K562 (cell line): ENCODE results near the gene THOC5. TPM values are rescaled to one million over a fixed set of nuclear protein-coding genes. Genes with fewer than 3 reads are reported as not detected.

Experiments used
- ARID2 ChIP-seq: fragments of 450-650 bp; IDR thresholded peaks from 2 replicates; pipeline ENCODE4 v1.6.1; 2017; ENCODE audit warnings: antibody characterized with exemption, mild to moderate bottlenecking
- BCL6 ChIP-seq: fragments of 250-450 bp; sonication (Bioruptor Pico); IDR thresholded peaks from 2 replicates; pipeline ENCODE4 v1.4.0; 2020
- CTBP1 ChIP-seq: fragments of 450-650 bp; IDR thresholded peaks from 2 replicates; pipeline ENCODE4 v1.6.1; 2016; ENCODE audit warnings: borderline replicate concordance
- CXXC5 ChIP-seq: fragments of 250-450 bp; sonication (Bioruptor Pico); IDR thresholded peaks from 2 replicates; pipeline ENCODE4 v1.8.0; 2022; ENCODE audit warnings: inconsistent platforms, mild to moderate bottlenecking, moderate library complexity
- DDX20 ChIP-seq: fragments of 450-650 bp; IDR thresholded peaks from 2 replicates; pipeline ENCODE4 v1.6.1; 2016; ENCODE audit warnings: missing genetic modification characterization, low read depth, mild to moderate bottlenecking, missing compliant biosample characterization, moderate library complexity
- FOXM1 ChIP-seq, 2 experiments: fragments of 450-650 bp in 1 of 2; sonication (generic) in 1 of 2; formaldehyde crosslinking in 1 of 2; IDR thresholded peaks; 2 replicates each; pipeline versions ENCODE4 v1.6.1 to v1.9.0; 2017 to 2022; ENCODE audit warnings: low read depth in 2 of 2, mild to moderate bottlenecking in 2 of 2, missing genetic modification reagents in 1 of 2, moderate library complexity in 1 of 2
- HMG20B ChIP-seq: fragments of 250-450 bp; sonication (Bioruptor Pico); IDR thresholded peaks from 2 replicates; pipeline ENCODE4 v1.5.0; 2021; ENCODE audit warnings: mild to moderate bottlenecking
- HNRNPUL1 ChIP-seq: fragments of 200-400 bp; formaldehyde crosslinking; IDR thresholded peaks from 2 replicates; pipeline ENCODE4 v1.6.1; 2017; ENCODE audit warnings: low read length
- LCOR ChIP-seq: sonication (generic); formaldehyde crosslinking; IDR thresholded peaks from 2 replicates; pipeline ENCODE4 v1.8.0; 2022; ENCODE audit warnings: mild to moderate bottlenecking, missing genetic modification reagents
- MAZ ChIP-seq, 2 experiments: fragments of 450-650 bp in 1 of 2; sonication (generic) in 1 of 2; formaldehyde crosslinking; IDR thresholded peaks in 1 of 2; conservative IDR thresholded peaks in 1 of 2; 2 replicates each; pipeline versions ENCODE4 v1.4.0 to v1.5.0; 2020; ENCODE audit warnings: mild to moderate bottlenecking in 1 of 2, missing genetic modification reagents in 1 of 2
- PKNOX1 ChIP-seq: fragments of 450-650 bp; IDR thresholded peaks from 2 replicates; pipeline ENCODE4 v1.6.1; 2016
- RAD21 ChIP-seq, 2 experiments: fragments of 250-450 bp in 1 of 2; fragments of 450-650 bp in 1 of 2; sonication (Bioruptor Pico) in 1 of 2; formaldehyde crosslinking in 1 of 2; IDR thresholded peaks in 1 of 2; conservative IDR thresholded peaks in 1 of 2; 2 replicates each; pipeline versions ENCODE4 v1.4.0 to v1.8.0; 2020 to 2022; ENCODE audit warnings: mild to moderate bottlenecking in 2 of 2, moderate library complexity in 1 of 2
- RUNX1 ChIP-seq: sonication (generic); IDR thresholded peaks from 2 replicates; pipeline ENCODE4 v1.6.1; 2016; ENCODE audit warnings: antibody characterized with exemption, low read depth
- SLC30A9 ChIP-seq: fragments of 250-450 bp; sonication (Bioruptor Pico); IDR thresholded peaks from 2 replicates; pipeline ENCODE4 v1.8.0; 2022; ENCODE audit warnings: mild to moderate bottlenecking, moderate library complexity
- TAF7 ChIP-seq: fragments of 450-650 bp; IDR thresholded peaks from 2 replicates; pipeline ENCODE4 v1.6.1; 2016; ENCODE audit warnings: missing genetic modification characterization, missing compliant biosample characterization
- ZBTB17 ChIP-seq: fragments of 450-650 bp; formaldehyde crosslinking; IDR thresholded peaks from 2 replicates; pipeline ENCODE4 v1.4.0; 2020; ENCODE audit warnings: mild to moderate bottlenecking
- ZNF184 ChIP-seq: sonication (generic); formaldehyde crosslinking; IDR thresholded peaks from 2 replicates; pipeline ENCODE4 v1.5.0; 2020; ENCODE audit warnings: missing genetic modification reagents
- polyA plus RNA-seq, 8 experiments: library from polyadenylated mRNA; depleted of rRNA in 4 of 8; stranded (reverse) in 5 of 8; unstranded in 3 of 8; fragments of >200 nt; fragmentation: Nextera tagmentation in 2 of 8; fragmentation: Illumina TruSeq in 1 of 8; extraction: Ambion mirVana in 2 of 8; extraction: Trizol in 1 of 8; gene quantifications; 2 replicates each; pipeline versions ENCODE4 v1.2.1 to v1.2.3, GENCODE V29; 2011 to 2014; ENCODE audit warnings: inconsistent platforms in 1 of 8, missing spikeins in 1 of 8
- total RNA-seq, 7 experiments: library from RNA; depleted of rRNA in 6 of 7; stranded (reverse); fragments of >200 nt in 6 of 7; fragmentation: Illumina TruSeq in 2 of 7; extraction: Trizol in 2 of 7; gene quantifications; 2 replicates each; pipeline versions ENCODE4 v1.2.1 to v1.2.3, GENCODE V29; 2011 to 2021; ENCODE audit warnings: low replicate concordance in 1 of 7
- TF ChIP-seq, protein P1 (sequence below), 2 experiments: fragments of 450-650 bp; formaldehyde crosslinking in 1 of 2; IDR thresholded peaks; 2 replicates each; pipeline versions ENCODE4 v1.4.0 to v1.6.1; 2014 to 2020; ENCODE audit warnings: mild to moderate bottlenecking in 2 of 2, borderline replicate concordance in 1 of 2, low read depth in 1 of 2

THOC5 gene
- total and polyA plus RNA-seq, 9 of the 15 experiments (the other 6 are each of a cell fraction or from before 2014, with no cell fraction given): 45.3 to 96.5 (median 51.4) TPM

DNA sequence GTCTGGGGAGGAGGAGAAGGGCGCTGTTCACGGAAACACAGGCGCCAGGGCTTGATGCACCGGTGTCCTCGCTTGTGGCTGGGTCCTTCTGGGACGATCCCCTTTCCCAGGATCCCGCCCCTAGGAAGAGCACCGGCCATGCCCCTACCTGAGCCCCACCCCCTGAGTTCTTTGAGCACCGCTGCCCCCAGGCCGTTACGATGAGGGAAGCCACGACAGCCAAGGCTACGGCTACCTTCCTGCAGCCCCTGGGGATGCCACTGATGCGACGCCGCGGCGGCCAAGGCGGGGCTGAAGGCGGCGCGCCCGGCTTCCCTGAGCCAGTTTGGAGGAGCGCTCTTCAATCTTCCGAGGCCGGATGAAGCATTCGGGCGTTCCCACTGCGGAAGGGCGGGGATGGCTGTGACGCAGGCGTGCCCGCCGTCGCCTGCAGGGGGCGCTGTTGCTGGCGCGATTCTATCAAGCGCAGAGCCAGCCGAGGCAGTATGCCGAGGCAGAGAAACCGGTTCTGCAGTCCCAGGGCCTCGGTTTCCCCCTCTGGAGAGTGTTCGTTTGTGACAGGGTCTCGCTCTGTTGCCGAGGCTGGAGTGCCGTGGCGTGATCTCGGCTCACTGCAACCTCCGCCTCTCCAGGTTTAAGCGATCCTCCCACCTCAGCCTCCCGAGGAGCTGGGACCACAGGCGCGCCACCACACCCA is 83.2 kb downstream of the THOC5 start (continued):
- peak; percentile 59 for TF ChIP-seq CXXC5 (CRISPR knock-in tag)
- TF ChIP-seq SLC30A9 (CRISPR knock-in tag): no peak
- TF ChIP-seq RAD21 (CRISPR knock-in tag; conservative IDR thresholded peaks at IDR 0.05 in 1 of 2, IDR thresholded peaks at IDR 0.05 in 1 of 2): peak in 1 of 2 experiments; percentile 57; a peak in 2 of 4 replicates
- no peak for TF ChIP-seq PKNOX1
- no peak for TF ChIP-seq FOXM1 (IDR thresholded peaks at IDR 0.05; ENCODE audit: low read depth)
- TF ChIP-seq FOXM1 (CRISPR knock-in tag; IDR thresholded peaks at IDR 0.05; ENCODE audit: low read depth): no peak
- TF ChIP-seq, protein P1, sequence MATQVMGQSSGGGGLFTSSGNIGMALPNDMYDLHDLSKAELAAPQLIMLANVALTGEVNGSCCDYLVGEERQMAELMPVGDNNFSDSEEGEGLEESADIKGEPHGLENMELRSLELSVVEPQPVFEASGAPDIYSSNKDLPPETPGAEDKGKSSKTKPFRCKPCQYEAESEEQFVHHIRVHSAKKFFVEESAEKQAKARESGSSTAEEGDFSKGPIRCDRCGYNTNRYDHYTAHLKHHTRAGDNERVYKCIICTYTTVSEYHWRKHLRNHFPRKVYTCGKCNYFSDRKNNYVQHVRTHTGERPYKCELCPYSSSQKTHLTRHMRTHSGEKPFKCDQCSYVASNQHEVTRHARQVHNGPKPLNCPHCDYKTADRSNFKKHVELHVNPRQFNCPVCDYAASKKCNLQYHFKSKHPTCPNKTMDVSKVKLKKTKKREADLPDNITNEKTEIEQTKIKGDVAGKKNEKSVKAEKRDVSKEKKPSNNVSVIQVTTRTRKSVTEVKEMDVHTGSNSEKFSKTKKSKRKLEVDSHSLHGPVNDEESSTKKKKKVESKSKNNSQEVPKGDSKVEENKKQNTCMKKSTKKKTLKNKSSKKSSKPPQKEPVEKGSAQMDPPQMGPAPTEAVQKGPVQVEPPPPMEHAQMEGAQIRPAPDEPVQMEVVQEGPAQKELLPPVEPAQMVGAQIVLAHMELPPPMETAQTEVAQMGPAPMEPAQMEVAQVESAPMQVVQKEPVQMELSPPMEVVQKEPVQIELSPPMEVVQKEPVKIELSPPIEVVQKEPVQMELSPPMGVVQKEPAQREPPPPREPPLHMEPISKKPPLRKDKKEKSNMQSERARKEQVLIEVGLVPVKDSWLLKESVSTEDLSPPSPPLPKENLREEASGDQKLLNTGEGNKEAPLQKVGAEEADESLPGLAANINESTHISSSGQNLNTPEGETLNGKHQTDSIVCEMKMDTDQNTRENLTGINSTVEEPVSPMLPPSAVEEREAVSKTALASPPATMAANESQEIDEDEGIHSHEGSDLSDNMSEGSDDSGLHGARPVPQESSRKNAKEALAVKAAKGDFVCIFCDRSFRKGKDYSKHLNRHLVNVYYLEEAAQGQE (IDR thresholded peaks at IDR 0.05; ENCODE audit: borderline replicate concordance): peak; percentile 30; the same call in 1 of the 2 replicates
- TF ChIP-seq, protein P1 (CRISPR knock-in tag; IDR thresholded peaks at IDR 0.05; ENCODE audit: low read depth): no peak
- TF ChIP-seq HMG20B (CRISPR knock-in tag): no peak
- no peak for TF ChIP-seq ZNF184 (CRISPR knock-in tag)
- 0 out of 2 replicates have a peak, but pooled peaks have one; percentile 48 for TF ChIP-seq CTBP1
- TF ChIP-seq MAZ (CRISPR knock-in tag; conservative IDR thresholded peaks at IDR 0.05 in 1 of 2, IDR thresholded peaks at IDR 0.05 in 1 of 2): 0 out of 4 replicates have a peak, but pooled peaks of 1 of the 2 experiments have one; percentile 45
- TF ChIP-seq BCL6 (CRISPR knock-in tag): no peak
- no peak for TF ChIP-seq HNRNPUL1
- no peak for TF ChIP-seq ARID2
- no peak for TF ChIP-seq LCOR (CRISPR knock-in tag)
- TF ChIP-seq DDX20 (tag): no peak
- TF ChIP-seq ZBTB17 (CRISPR knock-in tag): no peak
- TF ChIP-seq RUNX1: no peak
- TF ChIP-seq TAF7 (tag): no peak
